GM21381 (cell line): ENCODE data around the gene VWA1.
"Not testable (repeated sequence)": the region's sequence is repeated elsewhere in the genome, so short reads cannot be mapped to it uniquely, and the experiment has no call there.

Source experiments
- ATAC-seq: cut with Tn5 transposase; IDR thresholded peaks from one replicate; pipeline ENCODE4 v1.9.1; 2021; ENCODE audit warnings: mild to moderate bottlenecking, moderate library complexity; ENCODE audit not compliant: unreplicated experiment

The VWA1 gene

DNA sequence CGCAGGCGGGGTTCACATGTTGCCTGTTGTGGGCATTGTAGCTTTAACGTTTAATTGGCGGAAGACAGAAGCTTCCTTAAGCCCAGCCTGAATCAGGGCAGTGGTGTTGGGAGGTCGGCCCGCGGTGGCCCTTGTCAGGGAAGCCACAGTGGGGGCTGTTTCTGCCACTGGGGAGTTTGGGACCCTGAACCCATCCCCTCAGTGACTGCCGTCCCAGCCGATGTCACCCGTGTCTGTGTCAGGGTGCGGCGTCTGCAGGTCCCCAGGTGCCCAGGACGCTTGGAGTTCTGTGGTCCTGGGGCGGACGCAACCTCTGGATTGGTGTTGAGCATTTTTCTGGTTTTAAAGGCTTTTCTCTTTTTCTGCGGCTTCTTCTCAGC is 45.0 kb downstream of the VWA1 start:
- not testable (repeated sequence) for ATAC-seq

- not testable (repeated sequence) for ATAC-seq
Observed at GRCh38 chr1:1481811-1482210, 46.3 kb downstream of the VWA1 start.

GRCh38 chr1:1482856-1483255 is 47.4 kb downstream of the VWA1 start:
- ATAC-seq: no peak

DNA sequence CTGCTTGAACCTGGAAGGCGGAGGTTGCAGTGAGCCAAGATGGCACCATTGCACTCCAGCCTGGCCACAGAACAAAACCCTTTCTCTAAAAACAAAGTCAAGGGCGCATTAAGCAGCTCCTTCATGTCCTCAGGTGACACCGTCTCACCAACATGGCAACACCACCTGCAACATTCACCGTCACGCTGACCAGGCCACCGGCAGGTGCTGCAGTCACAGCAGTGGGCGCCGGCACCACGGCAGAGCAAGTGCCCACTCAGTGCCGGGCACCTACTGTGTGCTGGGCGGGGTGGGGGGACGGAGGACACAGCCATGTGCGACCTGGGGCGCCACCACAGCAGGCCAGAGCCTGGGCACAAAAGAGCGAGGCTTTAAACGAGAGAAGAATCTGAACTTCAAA is 48.2 kb downstream of the VWA1 start:
- ATAC-seq: no peak

DNA sequence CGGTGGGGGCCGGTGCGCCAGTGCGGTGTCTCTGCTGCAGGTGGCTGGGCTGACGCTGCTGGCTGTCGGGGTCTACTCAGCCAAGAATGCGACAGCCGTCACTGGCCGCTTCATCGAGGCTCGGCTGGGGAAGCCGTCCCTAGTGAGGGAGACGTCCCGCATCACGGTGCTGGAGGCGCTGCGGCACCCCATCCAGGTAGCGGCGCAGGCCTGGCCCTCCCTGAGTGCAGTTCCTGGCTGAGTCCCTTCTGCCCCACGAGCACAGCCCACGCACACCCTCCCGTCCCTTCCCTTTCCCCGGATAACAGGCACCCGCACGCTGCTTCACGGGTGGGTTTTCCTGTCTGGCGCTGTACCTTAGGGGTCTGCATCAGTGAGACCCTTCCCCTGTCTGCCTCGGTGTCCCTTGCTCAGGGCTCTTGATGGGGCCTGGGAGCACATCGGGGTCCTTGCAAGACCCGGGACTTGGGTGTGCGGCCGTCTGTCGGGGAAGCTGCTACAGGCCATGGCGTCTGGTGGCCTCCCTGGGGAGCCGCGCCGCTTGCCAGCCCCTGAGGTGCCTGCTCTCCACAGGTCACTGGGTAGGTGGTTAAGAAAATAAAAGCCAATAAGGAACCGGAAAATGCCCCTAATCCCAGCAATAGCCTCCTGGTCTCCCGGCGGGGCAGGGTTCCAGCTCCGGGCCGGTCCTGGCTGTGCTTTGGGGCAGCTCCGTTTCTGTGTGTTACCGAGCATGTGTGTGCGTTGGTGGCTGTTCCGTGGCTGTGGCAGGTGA is 49.7 kb downstream of the VWA1 start:
- not testable (repeated sequence) for ATAC-seq

GRCh38 chr1:1485755-1486317 is 50.3 kb downstream of the VWA1 start:
- not testable (repeated sequence) for ATAC-seq

- no peak for ATAC-seq
Observed at GRCh38 chr1:1487701-1488100, 52.2 kb downstream of the VWA1 start.

- no peak for ATAC-seq
Observed at GRCh38 chr1:1489231-1489630, 53.7 kb downstream of the VWA1 start.

GRCh38 chr1:1489861-1490260 is 54.4 kb downstream of the VWA1 start:
- ATAC-seq: no peak

DNA sequence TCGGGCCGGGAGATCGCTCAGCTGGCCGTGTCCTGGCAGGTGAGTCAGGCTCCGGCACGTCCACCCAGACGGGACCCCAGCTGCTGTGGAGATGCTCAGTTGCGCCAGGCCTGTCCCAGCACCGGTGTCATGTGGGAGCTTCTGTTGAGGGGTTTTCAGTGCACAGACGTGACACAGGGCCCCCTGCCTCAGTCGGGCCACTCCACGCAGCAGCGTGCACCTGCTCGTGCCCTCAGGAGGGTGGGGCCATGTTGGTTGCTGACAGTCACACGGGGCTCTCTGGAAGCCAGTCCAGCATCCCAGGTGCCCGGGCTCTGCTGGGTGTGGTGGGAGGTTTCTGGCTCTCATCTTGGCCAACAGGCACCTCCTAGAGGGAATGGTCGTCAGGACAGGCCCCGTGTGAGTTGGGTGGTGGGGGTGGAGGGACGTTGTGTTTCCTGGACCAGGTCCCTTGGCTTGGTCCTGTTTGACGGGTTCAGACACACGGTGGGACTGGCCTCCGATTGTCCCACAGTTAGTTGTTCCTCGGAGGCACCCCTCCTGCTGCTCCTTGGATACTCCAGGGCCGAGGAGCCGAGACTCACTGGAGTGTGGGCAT is 55.2 kb downstream of the VWA1 start:
- ATAC-seq: no peak

DNA sequence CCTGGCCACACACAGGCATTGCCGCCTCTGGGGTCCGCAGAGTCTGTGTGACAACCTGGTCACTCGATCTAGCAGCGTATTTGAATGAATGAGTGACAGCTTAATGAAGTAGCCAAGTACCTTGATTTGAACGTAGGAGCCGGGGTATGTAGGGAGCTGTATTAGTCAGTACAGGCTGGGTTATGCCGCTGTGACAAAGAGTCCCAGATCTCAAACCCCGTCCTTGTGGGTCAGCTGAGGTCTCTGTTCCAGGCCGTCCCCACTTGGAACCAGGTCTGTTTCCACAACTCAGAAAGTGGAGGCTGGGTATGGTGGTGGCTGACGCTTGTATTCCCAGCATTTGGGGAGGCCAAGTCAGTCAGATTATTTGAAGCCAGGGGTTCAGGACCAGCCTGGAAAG is 56.1 kb downstream of the VWA1 start:
- ATAC-seq: no peak
